GM06990 (cell line): ENCODE data around the gene HS1BP3.

Experiments
- DNase-seq: peaks from one replicate; pipeline ENCODE4 v3.0.0-alpha.2; 2011; ENCODE audit not compliant: insufficient read length; ENCODE audit errors: extremely low read depth
- H3K27me3 ChIP-seq: replicated peaks from 2 replicates; pipeline ENCODE4 v1.6.0; 2011; ENCODE audit warnings: low read length; ENCODE audit not compliant: control insufficient read depth, insufficient read depth
- H3K36me3 ChIP-seq: 2 replicates; pipeline ENCODE4 v1.5.1; 2011; ENCODE audit warnings: low read length; ENCODE audit not compliant: control insufficient read depth, insufficient read depth
- H3K4me3 ChIP-seq: replicated peaks from 2 replicates; pipeline ENCODE4 v1.5.1; 2011; ENCODE audit warnings: low read depth, mild to moderate bottlenecking, control low read depth, low read length
- CTCF ChIP-seq: IDR thresholded peaks from 2 replicates; pipeline ENCODE4 v1.5.1; 2011; ENCODE audit warnings: low read length, control low read depth, mild to moderate bottlenecking, inconsistent platforms; ENCODE audit not compliant: insufficient read depth, poor library complexity, severe bottlenecking

The HS1BP3 gene

GRCh38 chr2:20594048-20594750, 56.7 kb downstream of the HS1BP3 start:
- no peaks in the 10 kb centered on the region for H3K36me3 ChIP-seq
- H3K27me3 ChIP-seq = no peaks in the 10 kb centered on the region
- H3K4me3 ChIP-seq = no peak overlapping the region
- no peak for DNase-seq
- TF ChIP-seq CTCF = no peak

- Histone ChIP-seq H3K4me3 (no peak overlapping the region), H3K36me3 (no peaks in the 10 kb centered on the region), H3K27me3 (no peaks in the 10 kb centered on the region)
- TF ChIP-seq CTCF = no peak
- no peak for DNase-seq
Observed at GRCh38 chr2:20593072-20594034, 57.5 kb downstream of the HS1BP3 start.

GRCh38 chr2:20592106-20593071, 58.5 kb downstream of the HS1BP3 start:
- Histone ChIP-seq H3K27me3 (no peaks in the 10 kb centered on the region), H3K4me3 (no peak overlapping the region), H3K36me3 (no peaks in the 10 kb centered on the region)
- DNase-seq = no peak
- no peak for TF ChIP-seq CTCF

- no peak for DNase-seq
- H3K4me3 ChIP-seq = no peak overlapping the region
- TF ChIP-seq CTCF = no peak
- H3K27me3 ChIP-seq = no peaks in the 10 kb centered on the region
- no peaks in the 10 kb centered on the region for H3K36me3 ChIP-seq
Observed at GRCh38 chr2:20590704-20591515, 60.0 kb downstream of the HS1BP3 start.
